ENCODE measurements around the gene USP44. TPM values are rescaled to one million over a fixed set of nuclear protein-coding genes. Genes with fewer than 3 reads are reported as not detected.

USP44 gene
- total and polyA plus RNA-seq, 2 donors (not counting 3 experiments of a cell fraction or from before 2014, with no cell fraction given), result 0.91 to 3.1 TPM

DNA sequence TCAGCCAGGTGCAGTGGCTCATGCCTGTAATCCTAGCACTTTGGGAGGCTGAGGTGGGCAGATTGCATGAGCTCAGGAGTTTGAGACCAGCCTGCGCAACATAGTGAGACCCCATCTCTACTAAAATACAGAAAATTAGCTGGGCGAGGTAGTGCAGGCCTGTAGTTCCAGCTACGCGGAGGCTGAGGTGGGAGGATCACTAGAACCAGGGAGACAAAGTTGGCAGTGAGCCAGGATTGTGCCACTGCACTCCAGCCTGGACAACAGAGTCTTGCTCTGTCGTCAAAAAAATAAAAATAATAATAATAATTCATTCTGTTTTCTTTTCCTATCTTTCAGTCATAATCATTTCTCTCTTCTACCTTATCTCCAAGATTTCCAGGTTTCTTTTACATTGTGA is 48.6 kb upstream of the USP44 start:
- ChIA-PET CTCF (interaction anchor here (1.5 to 1.7 kb wide), 2 partner anchors 11 kb away, joined by 3 to 4 read pairs; no protein-coding TSS in a partner anchor), POLR2A (no interaction called here)
- intact Hi-C loops (cut with micrococcal nuclease), result no loop called here
- Histone ChIP-seq H2AFZ (ENCODE audit: low read depth, low read length) (no peak overlapping the region), H3K4me2 (ENCODE audit: insufficient read depth, low read length) (no peak overlapping the region), H3K9me3 (replicated peaks; ENCODE audit: control insufficient read depth, insufficient read depth, low read length) (no peaks in the 10 kb centered on the region), H3K9me1 (replicated peaks; ENCODE audit: control insufficient read depth, extremely low read depth, insufficient read depth, low read length) (no peaks in the 10 kb centered on the region), H3K9ac (replicated peaks; ENCODE audit: extremely low read depth, insufficient read depth, low read length) (no peak overlapping the region), H3K27ac (ENCODE audit: insufficient read depth, low read depth, low read length) (no peak overlapping the region), H3K4me3 (replicated peaks in 1 of 3; ENCODE audit: insufficient read depth in 1 of 3, low read depth in 1 of 3, low read length in 3 of 3) (no peak overlapping the region), H3K27me3 (ENCODE audit: control insufficient read depth in 2 of 2, insufficient read depth in 2 of 2, low read length in 2 of 2) (no peaks in the 10 kb centered on the region), H3K4me1 (ENCODE audit: control insufficient read depth, extremely low read depth, insufficient read depth, low read length) (peaks cover 10% of the 10 kb centered on the region), H4K20me1 (replicated peaks; ENCODE audit: control insufficient read depth, extremely low read depth, insufficient read depth, low read length) (no peaks in the 10 kb centered on the region), H3K79me2 (ENCODE audit: control insufficient read depth, insufficient read depth, low read length) (no peaks in the 10 kb centered on the region), H3K36me3 (ENCODE audit: control insufficient read depth in 2 of 2, extremely low read depth in 1 of 2, insufficient read depth in 2 of 2, low read length in 2 of 2) (no peaks in the 10 kb centered on the region)
- no peak for FAIRE-seq
- no TSS peak for BruUV-seq (replicated peaks)
- dilution Hi-C loops (cut with MboI; ENCODE audit: extremely low pct_ligation_motif_present, low sequenced_read_pairs), result no loop called here
- TF ChIP-seq POLR2A (IDR thresholded peaks at IDR 0.05; ENCODE audit: low read depth, low read length) (no peak), GATA2 (IDR thresholded peaks at IDR 0.05; ENCODE audit: insufficient read depth, insufficient read length, low read depth, low read length) (no peak), MYC (IDR thresholded peaks at IDR 0.05; ENCODE audit: low read depth, low read length) (no peak), JUN (IDR thresholded peaks at IDR 0.05; ENCODE audit: borderline replicate concordance, insufficient read depth, insufficient read length, low read depth) (no peak), POLR2AphosphoS5 (IDR thresholded peaks at IDR 0.05; ENCODE audit: insufficient read depth, low read depth, low read length) (no peak), FOS (IDR thresholded peaks at IDR 0.05; ENCODE audit: borderline replicate concordance, insufficient read depth, low read length) (no peak), EZH2 (IDR thresholded peaks at IDR 0.05; ENCODE audit: borderline replicate concordance, low read depth, low read length, severe bottlenecking) (no peak)
- TF ChIP-seq, protein P1, sequence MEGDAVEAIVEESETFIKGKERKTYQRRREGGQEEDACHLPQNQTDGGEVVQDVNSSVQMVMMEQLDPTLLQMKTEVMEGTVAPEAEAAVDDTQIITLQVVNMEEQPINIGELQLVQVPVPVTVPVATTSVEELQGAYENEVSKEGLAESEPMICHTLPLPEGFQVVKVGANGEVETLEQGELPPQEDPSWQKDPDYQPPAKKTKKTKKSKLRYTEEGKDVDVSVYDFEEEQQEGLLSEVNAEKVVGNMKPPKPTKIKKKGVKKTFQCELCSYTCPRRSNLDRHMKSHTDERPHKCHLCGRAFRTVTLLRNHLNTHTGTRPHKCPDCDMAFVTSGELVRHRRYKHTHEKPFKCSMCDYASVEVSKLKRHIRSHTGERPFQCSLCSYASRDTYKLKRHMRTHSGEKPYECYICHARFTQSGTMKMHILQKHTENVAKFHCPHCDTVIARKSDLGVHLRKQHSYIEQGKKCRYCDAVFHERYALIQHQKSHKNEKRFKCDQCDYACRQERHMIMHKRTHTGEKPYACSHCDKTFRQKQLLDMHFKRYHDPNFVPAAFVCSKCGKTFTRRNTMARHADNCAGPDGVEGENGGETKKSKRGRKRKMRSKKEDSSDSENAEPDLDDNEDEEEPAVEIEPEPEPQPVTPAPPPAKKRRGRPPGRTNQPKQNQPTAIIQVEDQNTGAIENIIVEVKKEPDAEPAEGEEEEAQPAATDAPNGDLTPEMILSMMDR (IDR thresholded peaks at IDR 0.05; ENCODE audit: extremely low read depth in 1 of 2, insufficient read depth in 1 of 2, low read depth in 1 of 2, low read length in 2 of 2), result no peak
- TF ChIP-seq, protein P2, sequence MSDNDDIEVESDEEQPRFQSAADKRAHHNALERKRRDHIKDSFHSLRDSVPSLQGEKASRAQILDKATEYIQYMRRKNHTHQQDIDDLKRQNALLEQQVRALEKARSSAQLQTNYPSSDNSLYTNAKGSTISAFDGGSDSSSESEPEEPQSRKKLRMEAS (IDR thresholded peaks at IDR 0.05; ENCODE audit: insufficient read depth, insufficient read length), result no peak
- no peak for DNase-seq (ENCODE audit: low read depth, low spot score)

All from endothelial cell of umbilical vein (primary cell).